Central memory CD8-positive, alpha-beta T cell (primary cell): ENCODE data around the gene SMYD3.
"Not testable (repeated sequence)": the region's sequence is repeated elsewhere in the genome, so short reads cannot be mapped to it uniquely, and the experiment has no call there.

Experiments
- ATAC-seq: fragments of 150-1000 bp; cut with Tn5 transposase; replicated peaks from 2 replicates; pipeline ENCODE4 v1.10.0; 2022; ENCODE audit warnings: mild to moderate bottlenecking, moderate FRiP score, moderate number of reproducible peaks; ENCODE audit not compliant: poor library complexity, severe bottlenecking; ENCODE audit errors: extremely low read depth
- DNase-seq, 2 donors: peaks; one replicate each; pipeline ENCODE4 v3.0.0; 2021; ENCODE audit warnings: low spot score in 2 of 2
- H3K27ac Mint-ChIP-seq: one replicate; pipeline ENCODE4 v1.8.0; 2022; ENCODE audit warnings: low read depth, mild to moderate bottlenecking, moderate library complexity, mixed read lengths
- H3K27me3 Mint-ChIP-seq: one replicate; pipeline ENCODE4 v1.8.0; 2022; ENCODE audit warnings: mixed read lengths
- H3K36me3 Mint-ChIP-seq: one replicate; pipeline ENCODE4 v1.8.0; 2022; ENCODE audit warnings: mild to moderate bottlenecking, moderate library complexity, mixed read lengths; ENCODE audit not compliant: insufficient read depth
- H3K4me1 Mint-ChIP-seq: one replicate; pipeline ENCODE4 v1.8.0; 2022; ENCODE audit warnings: mixed read lengths
- H3K4me3 Mint-ChIP-seq: one replicate; pipeline ENCODE4 v1.8.0; 2022; ENCODE audit warnings: mild to moderate bottlenecking, moderate library complexity, mixed read lengths
- H3K9me3 Mint-ChIP-seq: one replicate; pipeline ENCODE4 v1.8.0; 2022; ENCODE audit warnings: mixed read lengths

The SMYD3 gene

GRCh38 chr1:246343937-246344336 is 163.1 kb downstream of the SMYD3 start:
- Mint-ChIP-seq H3K36me3 (peaks cover 6% of the 10 kb centered on the region), H3K27me3 (no peaks in the 10 kb centered on the region), H3K9me3 (no peaks in the 10 kb centered on the region), H3K27ac (no peak overlapping the region), H3K4me1 (peaks cover 5% of the 10 kb centered on the region), H3K4me3 (no peak overlapping the region)
- ATAC-seq (no peak), DNase-seq (no peak)

- no peaks in the 10 kb centered on the region for H3K27me3 Mint-ChIP-seq
- H3K27ac Mint-ChIP-seq, result no peak overlapping the region
- no peak overlapping the region for H3K4me3 Mint-ChIP-seq
- peaks cover 5% of the 10 kb centered on the region for H3K36me3 Mint-ChIP-seq
- H3K4me1 Mint-ChIP-seq, result peaks cover 5% of the 10 kb centered on the region
- no peak for DNase-seq
- no peak for ATAC-seq
- H3K9me3 Mint-ChIP-seq, result no peaks in the 10 kb centered on the region
Observed at GRCh38 chr1:246343251-246343650, 163.8 kb downstream of the SMYD3 start.

- no peak overlapping the region for H3K4me3 Mint-ChIP-seq
- no peak for DNase-seq
Observed at GRCh38 chr1:246338546-246338945, 168.5 kb downstream of the SMYD3 start.

DNA sequence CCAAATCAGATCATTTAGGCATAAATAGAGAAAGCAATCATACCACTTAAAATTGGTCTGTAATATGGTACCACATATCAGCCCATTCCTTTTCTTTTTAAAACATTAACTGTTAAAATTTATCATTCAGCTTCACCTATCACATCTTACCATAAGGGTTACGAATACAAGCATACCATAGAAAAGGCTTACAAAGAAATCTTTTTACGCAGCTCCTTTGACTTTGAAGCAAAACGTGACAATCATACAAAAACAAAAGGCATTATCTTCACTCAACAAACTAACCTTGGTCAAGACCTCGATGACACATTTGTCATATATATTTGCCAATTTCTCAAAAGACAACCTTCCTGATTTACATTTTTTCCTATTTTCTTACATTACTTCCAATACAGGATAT is 169.0 kb downstream of the SMYD3 start:
- H3K27ac Mint-ChIP-seq, result peak overlapping the region; percentile 35

More at GRCh38 chr1:246338546-246338945, 168.5 kb downstream of the SMYD3 start:
- no peak for ATAC-seq
- H3K27ac Mint-ChIP-seq, result peak overlapping the region; percentile 35
- peaks cover 2% of the 10 kb centered on the region for H3K36me3 Mint-ChIP-seq
- no peaks in the 10 kb centered on the region for H3K9me3 Mint-ChIP-seq
- H3K4me1 Mint-ChIP-seq, result peaks cover 4% of the 10 kb centered on the region
- H3K27me3 Mint-ChIP-seq, result no peaks in the 10 kb centered on the region

DNA sequence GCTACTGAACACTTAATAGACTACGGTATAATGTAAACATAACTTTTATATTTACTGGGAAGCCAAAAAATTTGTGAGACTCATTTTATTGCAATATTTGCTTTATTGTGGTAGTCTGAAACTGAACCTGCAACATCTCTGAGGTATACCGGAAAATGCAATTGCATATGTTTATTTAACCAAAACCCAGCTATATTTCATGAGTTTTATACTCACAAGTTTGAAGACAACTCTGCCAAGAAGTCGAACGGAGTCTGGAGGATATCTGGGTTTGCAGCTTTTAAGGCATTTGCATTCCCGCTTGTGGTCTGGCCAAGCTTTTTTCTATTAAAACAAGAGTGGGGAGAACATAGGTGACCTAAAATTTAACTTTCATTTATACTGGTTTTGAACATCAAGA is 171.9 kb downstream of the SMYD3 start:
- H3K4me3 Mint-ChIP-seq, result no peak overlapping the region
- H3K9me3 Mint-ChIP-seq, result no peaks in the 10 kb centered on the region
- no peak overlapping the region for H3K27ac Mint-ChIP-seq
- peaks cover 3% of the 10 kb centered on the region for H3K36me3 Mint-ChIP-seq
- peaks cover 18% of the 10 kb centered on the region for H3K4me1 Mint-ChIP-seq
- DNase-seq (no peak), ATAC-seq (no peak)
- H3K27me3 Mint-ChIP-seq, result no peaks in the 10 kb centered on the region

More for the DNA sequence above, 169.0 kb downstream of the SMYD3 start:
- Mint-ChIP-seq H3K9me3 (no peaks in the 10 kb centered on the region), H3K36me3 (peaks cover 2% of the 10 kb centered on the region), H3K4me3 (no peak overlapping the region), H3K4me1 (peaks cover 8% of the 10 kb centered on the region), H3K27me3 (no peaks in the 10 kb centered on the region)
- no peak for DNase-seq
- no peak for ATAC-seq

DNA sequence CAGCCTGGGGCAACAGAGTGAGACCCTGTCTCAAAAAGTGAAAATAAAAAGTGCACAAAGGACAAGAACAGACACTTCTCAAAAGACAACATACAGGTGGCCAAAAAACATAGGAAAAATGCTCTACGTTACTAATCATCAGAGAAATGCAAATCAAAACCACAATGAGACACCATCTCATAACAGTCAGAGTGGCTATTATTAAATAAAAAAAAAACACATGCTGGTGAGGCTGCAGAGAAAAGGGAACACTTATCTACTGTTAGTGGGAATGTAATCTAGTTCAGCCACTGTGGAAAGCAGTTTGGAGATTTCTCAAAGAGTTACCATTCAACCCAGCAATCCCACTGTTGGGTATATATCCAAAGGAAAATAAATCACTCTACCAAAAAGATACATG is 173.2 kb downstream of the SMYD3 start:
- DNase-seq (no peak), ATAC-seq (no peak)
- no peaks in the 10 kb centered on the region for H3K9me3 Mint-ChIP-seq
- no peaks in the 10 kb centered on the region for H3K27me3 Mint-ChIP-seq
- no peak overlapping the region for H3K4me3 Mint-ChIP-seq
- no peak overlapping the region for H3K27ac Mint-ChIP-seq
- peaks cover 1% of the 10 kb centered on the region for H3K36me3 Mint-ChIP-seq
- peaks cover 23% of the 10 kb centered on the region for H3K4me1 Mint-ChIP-seq

- Mint-ChIP-seq H3K9me3 (no peaks in the 10 kb centered on the region), H3K27me3 (no peaks in the 10 kb centered on the region), H3K4me3 (no peak overlapping the region), H3K27ac (no peak overlapping the region), H3K4me1 (peaks cover 23% of the 10 kb centered on the region), H3K36me3 (peaks cover 1% of the 10 kb centered on the region)
- DNase-seq (no peak), ATAC-seq (no peak)
Observed at GRCh38 chr1:246332078-246332477, 175.0 kb downstream of the SMYD3 start.

GRCh38 chr1:246329900-246330299 is 177.2 kb downstream of the SMYD3 start:
- DNase-seq, result no peak

GRCh38 chr1:246329292-246329691 is 177.8 kb downstream of the SMYD3 start:
- not testable (repeated sequence) for H3K27me3 Mint-ChIP-seq, H3K9me3 Mint-ChIP-seq, DNase-seq, ATAC-seq, H3K4me3 Mint-ChIP-seq, H3K27ac Mint-ChIP-seq, H3K36me3 Mint-ChIP-seq
- H3K4me1 Mint-ChIP-seq, result peaks cover 21% of the 10 kb centered on the region

More at GRCh38 chr1:246329900-246330299, 177.2 kb downstream of the SMYD3 start:
- ATAC-seq, result no peak
- no peaks in the 10 kb centered on the region for H3K9me3 Mint-ChIP-seq
- H3K27ac Mint-ChIP-seq, result peak overlapping the region; percentile 18
- H3K36me3 Mint-ChIP-seq, result peaks cover 1% of the 10 kb centered on the region
- no peaks in the 10 kb centered on the region for H3K27me3 Mint-ChIP-seq
- H3K4me1 Mint-ChIP-seq, result peaks cover 23% of the 10 kb centered on the region
- H3K4me3 Mint-ChIP-seq, result peak overlapping the region; percentile 6

DNA sequence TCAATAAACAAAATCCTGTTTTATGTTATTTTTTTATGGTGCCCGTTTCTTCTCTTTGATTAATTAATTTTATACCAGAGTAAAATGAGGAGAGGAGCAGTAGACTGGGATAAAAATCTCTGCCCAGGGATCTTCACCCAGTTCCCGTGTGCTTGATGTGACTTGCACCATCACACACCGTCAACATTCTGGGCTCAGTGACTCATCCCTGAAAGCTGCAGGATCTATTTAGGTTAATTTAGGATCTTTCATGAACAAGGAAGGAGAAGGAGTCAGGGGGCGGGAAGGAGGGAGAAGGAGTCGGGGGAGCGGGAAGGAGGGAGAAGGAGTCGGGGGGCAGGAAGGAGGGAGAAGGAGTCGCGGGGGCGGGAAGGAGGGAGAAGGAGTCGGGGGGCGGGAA is 182.4 kb downstream of the SMYD3 start:
- H3K4me3 Mint-ChIP-seq, result no peak overlapping the region
- no peaks in the 10 kb centered on the region for H3K27me3 Mint-ChIP-seq
- DNase-seq, result no peak
- H3K27ac Mint-ChIP-seq, result no peak overlapping the region
- ATAC-seq, result no peak
- no peaks in the 10 kb centered on the region for H3K9me3 Mint-ChIP-seq
- H3K4me1 Mint-ChIP-seq, result peaks cover 8% of the 10 kb centered on the region
- no peaks in the 10 kb centered on the region for H3K36me3 Mint-ChIP-seq

DNA sequence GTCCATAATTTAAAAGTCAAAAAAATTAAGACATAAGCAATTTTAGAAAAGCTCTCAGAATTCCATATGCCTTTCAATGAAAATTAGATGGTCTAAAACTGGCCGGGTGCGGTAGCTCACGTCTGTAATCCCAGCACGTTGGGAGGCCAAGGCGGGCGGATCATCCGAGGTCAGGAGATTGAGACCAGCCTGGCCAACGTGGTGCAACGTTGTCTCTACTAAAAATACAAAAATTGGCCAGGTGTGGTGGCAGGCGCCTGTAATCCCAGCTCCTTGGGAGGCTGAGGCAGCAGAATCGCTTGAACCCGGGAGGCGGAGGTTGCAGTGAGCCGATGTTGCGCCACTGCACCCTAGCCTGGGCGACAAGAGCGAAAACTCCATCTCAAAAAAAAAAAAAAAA is 183.0 kb downstream of the SMYD3 start:
- not testable (repeated sequence) for H3K4me3 Mint-ChIP-seq, H3K4me1 Mint-ChIP-seq, H3K9me3 Mint-ChIP-seq, H3K27me3 Mint-ChIP-seq, ATAC-seq, H3K27ac Mint-ChIP-seq, DNase-seq, H3K36me3 Mint-ChIP-seq

DNA sequence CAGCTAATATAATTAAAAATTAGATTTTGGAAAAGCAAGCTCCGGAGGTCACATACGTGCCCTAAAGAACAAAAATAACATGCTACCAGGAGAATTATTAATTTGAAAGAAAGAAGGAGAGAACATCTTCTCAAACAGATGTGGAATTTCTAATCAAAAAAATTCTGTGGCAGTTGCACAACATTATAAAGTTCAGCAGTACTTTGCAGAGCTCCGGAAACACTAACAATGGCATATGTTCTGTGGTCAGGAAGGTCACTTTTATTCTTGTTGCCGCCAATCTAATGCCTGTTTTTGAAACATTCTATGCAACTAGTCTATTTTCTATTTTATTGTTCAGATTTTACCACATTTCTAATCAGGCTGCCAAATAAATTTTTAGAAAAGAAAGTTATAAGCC is 186.8 kb downstream of the SMYD3 start:
- H3K9me3 Mint-ChIP-seq, result no peaks in the 10 kb centered on the region

GRCh38 chr1:246319083-246319714 is 187.9 kb downstream of the SMYD3 start:
- Mint-ChIP-seq H3K27ac (peak overlapping the region; percentile 26), H3K9me3 (no peaks in the 10 kb centered on the region), H3K4me3 (no peak overlapping the region), H3K4me1 (peaks cover 7% of the 10 kb centered on the region), H3K36me3 (no peaks in the 10 kb centered on the region), H3K27me3 (no peaks in the 10 kb centered on the region)
- ATAC-seq (no peak), DNase-seq (no peak)

More for the DNA sequence above, 186.8 kb downstream of the SMYD3 start:
- ATAC-seq (no peak), DNase-seq (no peak)
- Mint-ChIP-seq H3K27me3 (no peaks in the 10 kb centered on the region), H3K4me1 (peaks cover 7% of the 10 kb centered on the region), H3K4me3 (no peak overlapping the region), H3K36me3 (no peaks in the 10 kb centered on the region), H3K27ac (no peak overlapping the region)
